HG02970 (cell line): ENCODE data around the gene TAS2R13.

ENCODE experiments used
- ATAC-seq: cut with Tn5 transposase; IDR thresholded peaks from one replicate; pipeline ENCODE4 v1.9.1; 2021; ENCODE audit warnings: mild to moderate bottlenecking, moderate library complexity, moderate number of reproducible peaks; ENCODE audit not compliant: unreplicated experiment, low FRiP score

The TAS2R13 gene, protein sequence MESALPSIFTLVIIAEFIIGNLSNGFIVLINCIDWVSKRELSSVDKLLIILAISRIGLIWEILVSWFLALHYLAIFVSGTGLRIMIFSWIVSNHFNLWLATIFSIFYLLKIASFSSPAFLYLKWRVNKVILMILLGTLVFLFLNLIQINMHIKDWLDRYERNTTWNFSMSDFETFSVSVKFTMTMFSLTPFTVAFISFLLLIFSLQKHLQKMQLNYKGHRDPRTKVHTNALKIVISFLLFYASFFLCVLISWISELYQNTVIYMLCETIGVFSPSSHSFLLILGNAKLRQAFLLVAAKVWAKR

DNA sequence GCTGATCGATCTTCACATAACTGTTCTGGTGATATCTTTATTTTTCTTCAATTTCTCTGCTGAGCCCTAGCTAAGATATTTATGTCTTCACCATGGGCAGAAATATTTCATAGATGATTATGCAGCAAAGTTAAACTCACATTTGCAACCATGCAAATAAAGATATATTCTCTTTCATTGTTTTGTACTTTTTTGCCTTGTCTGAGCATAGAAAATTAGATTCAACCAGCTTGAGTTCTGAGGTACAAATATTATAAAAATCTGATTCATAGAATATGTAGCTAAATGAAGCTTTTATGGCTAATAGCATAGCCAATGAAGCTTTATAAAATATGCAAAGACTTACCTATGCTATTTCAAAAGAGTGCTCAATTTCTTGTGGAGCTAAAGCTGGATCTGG is at the start of gene TAS2R13:
Gene TAS2R13, minus strand, starts transcription at position 101 of the 400 bp plus-strand sequence. CDS start 264 bp downstream, outside the sequence.
- ATAC-seq: no peak

DNA sequence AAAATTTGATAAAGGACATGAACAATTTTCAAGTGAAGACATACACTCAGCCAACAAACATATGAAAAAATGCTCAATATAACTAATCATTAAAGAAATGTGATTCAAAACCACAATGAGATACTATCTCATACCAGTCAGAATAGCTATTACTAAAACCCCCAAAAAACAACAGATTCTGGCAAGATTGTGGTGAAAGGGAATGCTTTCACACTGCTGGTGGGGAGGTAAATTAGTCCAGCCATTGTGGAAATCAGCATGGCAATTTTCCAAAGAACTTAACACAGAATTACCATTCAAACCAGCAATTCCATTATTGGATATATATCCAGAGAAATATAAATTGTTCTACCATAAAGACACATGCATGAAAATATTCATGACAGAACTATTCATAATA is 48.4 kb upstream of the TAS2R13 start:
- no peak for ATAC-seq

DNA sequence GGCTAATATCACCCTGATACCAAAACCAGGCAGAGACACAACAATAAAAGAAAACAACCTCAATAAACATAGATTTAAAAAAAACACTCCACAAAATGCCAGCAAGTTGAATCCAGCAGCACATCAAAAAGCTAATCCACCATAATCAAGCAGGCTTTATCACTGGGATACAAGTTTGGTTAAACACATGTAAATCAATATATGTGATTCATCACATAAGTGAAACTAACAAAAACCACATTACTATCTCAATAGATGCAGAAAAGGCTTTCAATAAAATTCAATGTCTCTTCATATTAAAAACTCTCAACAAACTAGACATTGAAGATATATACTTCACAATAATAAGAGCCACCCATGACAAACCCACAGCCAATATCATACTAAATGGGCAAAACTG is 46.7 kb upstream of the TAS2R13 start:
- no peak for ATAC-seq

DNA sequence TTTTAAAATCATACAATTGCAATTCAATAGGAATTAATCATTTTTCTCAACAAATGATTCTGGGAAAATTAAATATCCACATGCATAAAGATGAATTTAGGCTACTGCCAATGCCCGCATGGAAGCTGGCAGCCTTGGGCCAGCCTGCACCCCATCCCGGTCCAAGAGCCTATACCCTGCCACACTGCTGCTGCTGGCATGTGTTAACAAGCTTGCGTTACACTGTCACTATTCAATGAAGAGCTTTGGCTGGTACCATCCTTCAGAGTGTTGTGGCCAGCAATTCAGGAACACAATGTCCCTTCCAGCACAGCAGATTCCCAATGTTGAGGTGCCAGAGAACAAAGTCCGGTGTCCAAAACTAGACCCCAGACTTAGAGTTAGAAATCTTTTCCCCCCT is 43.3 kb upstream of the TAS2R13 start:
- ATAC-seq: no peak

DNA sequence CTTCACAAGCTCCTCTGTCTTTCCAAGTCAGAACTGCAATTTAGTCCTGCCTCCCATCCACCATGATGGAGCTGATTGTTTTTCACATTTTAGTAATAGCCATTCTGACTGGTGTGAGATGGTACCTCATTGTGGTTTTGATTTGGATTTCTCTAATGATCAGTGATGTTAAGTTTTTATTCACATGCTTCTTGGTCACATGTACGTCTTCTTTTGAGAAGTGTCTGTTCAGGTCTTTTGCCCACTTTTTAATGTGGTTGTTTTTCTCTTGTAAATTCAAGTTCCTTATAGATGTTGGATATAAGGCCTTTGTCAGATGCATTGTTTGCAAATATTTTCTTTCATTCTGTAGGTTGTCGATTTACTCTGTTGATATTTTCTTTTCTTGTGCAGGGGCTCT is 33.8 kb upstream of the TAS2R13 start:
- ATAC-seq: no peak

DNA sequence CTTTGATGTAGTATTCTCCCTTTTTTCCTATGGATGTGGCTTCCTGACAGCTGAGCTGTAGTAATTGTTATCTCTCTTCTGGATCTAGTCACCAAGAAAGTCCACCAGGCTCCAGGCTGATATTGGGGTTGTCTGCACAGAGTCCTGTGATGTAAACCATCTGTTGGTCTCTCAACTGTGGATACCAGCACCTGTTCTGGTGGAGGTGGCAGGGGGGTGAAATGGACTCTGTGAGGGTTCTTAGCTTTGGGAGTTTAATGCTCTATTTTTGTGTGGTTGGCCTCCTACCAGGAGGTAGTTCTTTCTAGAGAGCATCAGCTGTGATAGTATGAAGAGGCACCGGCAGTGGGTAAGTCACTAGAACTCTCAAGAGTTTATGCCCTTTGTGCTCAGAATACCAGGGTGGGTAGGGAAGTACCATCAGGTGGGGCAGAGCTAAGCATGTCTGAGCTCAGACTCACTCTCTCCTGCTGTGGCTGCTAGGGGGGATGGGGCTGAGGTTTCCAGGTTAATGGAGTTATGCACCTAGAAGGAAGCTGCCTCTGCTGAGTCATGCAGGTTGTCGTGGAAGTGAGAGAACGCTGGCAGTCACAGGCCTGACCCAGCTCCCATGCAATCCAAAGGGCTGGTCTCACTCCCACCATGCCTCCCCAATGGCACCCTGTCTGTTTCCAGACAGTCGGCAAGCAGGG is 32.7 kb upstream of the TAS2R13 start:
- no peak for ATAC-seq

DNA sequence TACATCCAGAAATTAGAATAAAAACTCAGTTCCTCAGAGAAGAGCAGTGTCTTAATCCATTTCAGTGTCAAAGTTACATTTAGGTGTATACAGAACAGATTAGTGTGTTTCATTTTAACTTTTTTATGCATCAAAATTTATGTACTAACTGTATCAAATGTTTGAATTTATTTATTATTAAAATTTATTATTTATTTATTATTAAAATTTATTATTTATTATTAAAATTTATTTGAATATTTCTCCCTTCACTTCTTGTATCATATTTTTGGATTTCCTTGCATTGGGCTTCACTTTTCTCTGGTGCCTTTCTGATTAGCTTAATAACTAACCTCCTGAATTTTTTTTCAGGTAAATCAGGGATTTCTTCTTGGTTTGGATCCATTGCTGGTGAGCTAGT is 32.0 kb upstream of the TAS2R13 start:
- no peak for ATAC-seq

DNA sequence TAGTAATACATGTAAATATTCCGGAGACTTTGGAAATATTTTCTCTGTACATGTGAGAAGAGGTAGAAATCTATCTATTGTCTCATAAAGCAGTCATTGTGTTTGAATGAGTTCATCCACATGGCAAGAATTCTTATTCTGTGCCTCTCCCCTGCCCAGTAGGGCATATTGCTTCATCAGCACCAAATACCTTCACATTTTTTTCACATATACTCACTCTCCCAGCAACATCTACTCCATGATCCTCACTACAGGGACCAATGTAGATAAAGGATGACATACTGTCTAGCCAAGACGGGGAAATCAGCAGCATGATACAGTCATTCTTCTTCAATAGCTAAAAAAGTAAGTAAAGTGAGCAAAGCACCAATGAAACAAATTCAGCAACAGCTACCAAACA is 31.0 kb upstream of the TAS2R13 start:
- ATAC-seq: no peak

DNA sequence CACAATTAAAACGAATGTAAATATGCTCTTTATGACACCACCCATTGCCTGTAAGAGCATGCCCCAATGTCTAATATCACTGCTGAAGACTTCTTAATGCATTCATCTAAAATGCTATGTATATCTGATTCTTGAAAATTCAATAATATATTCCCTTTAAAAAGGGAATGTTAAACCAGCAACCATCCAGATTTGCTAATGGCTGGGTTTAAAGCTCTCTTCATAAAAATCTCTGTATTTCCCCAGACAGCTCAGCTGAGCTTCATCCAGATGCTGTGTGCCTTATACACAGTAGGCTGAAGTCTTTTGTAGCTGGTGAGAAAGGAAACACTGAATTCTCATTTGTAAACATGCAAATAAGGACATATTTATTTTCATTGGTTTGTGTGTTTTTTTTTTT is 29.8 kb upstream of the TAS2R13 start, which contains the start of gene TAS2R14:
Gene TAS2R14, minus strand, starts transcription at position 101 of the 400 bp plus-strand sequence. Its CDS starts 56 bp downstream, at position 45.
- no peak for ATAC-seq

DNA sequence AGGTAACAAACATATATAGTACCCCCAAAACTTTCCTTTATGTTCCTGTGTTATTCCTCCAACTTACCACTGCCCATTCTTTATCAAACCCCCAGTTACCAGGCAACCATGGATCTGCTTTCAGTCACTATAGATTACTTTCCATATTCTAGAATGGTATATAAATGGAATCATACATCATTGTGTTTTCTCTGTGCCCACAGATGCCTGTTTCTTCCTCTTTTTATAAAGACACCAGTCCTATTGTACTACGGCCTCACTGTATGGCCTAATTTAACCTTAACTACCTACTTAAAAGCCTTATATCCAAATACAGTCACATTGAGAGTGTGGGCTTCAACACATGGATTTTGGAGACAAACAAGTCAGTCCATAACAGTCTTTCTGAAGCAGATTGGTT is 27.1 kb upstream of the TAS2R13 start:
- no peak for ATAC-seq

DNA sequence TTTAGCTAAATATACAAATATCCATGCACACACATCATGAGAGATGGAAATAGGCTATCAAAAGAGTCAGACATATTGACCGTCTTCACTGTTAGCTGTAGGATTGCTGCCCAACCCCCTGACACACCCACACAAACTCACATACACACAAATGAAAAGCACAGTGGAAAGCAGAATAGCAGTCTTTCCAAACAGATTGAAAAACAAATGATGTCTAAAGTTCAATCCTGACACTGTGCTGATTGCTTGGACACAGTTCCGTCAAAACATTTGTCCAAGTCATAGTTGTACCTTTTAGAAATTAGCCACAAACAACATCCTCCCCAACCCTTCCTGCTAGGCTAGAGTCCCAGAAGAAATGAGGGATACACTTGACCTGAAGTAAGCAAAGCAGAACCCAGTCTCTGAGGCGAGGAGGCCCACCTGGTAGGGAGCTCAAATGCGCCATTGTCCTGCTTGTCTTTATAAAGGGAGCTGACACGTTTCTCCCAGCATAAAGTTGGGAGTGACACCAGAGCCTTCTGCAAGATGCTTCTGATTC is 19.5 kb upstream of the TAS2R13 start, which contains the start of gene PRH2:
Gene PRH2, plus strand, starts transcription at position 491 of the 541 bp plus-strand sequence. Its CDS starts 38 bp downstream, at position 529.
- ATAC-seq: no peak

DNA sequence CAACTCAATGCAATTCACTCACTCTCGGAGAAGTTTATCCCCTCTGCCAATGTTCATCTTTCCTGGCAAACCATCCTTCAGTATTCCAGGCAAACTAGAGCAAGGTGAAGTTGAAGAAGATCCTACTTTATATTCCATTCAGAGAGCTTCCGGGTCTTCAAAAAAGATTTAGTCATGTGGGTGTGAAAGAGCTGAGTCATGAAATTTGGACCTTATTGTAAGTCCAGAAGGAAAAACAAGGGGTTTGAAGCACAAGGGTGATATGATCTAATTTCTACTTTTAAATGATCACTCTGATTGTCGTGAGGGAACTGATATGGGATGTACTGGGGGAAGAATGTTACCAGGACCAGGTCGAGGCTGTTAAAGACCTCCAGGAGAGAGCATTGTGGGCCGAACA is 16.9 kb upstream of the TAS2R13 start:
- no peak for ATAC-seq

DNA sequence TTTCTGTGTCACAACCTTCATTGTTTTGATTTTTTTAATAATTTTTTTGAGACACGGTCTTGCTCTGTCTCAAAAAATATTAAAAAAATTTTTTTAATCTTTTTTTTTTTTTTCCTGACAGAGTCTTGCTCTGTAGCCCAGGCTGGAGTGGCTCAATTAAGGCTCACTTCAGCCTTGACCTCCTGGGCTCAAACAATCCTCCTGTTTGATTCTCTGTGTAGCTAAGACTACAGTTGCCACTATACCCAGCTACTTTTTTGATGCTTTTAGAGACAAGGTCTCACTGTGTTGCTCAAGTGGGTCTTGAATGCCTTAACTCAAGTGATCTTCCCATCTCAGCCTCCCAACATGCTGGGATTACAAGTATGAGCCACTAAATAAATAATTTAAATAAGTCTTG is 10.4 kb upstream of the TAS2R13 start:
- no peak for ATAC-seq

DNA sequence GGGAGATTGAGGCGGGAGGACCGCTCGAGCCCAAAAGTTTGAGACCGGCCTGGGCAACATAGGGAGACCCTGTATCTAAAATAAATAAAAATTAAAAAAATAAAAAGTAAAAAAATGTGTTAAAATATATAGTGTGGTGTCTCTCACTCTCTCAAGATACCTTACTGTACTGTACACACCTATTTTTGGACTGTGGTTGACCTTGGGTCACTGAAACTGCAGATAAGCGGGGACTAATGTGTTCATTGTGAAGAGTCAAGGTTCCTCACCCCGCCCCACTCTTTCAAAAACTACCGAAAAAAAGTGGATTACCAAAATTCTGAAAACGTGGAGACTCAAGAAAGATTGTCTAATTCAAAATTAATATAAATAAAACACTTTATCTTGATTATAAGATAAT is 1.0 kb upstream of the TAS2R13 start:
- no peak for ATAC-seq

DNA sequence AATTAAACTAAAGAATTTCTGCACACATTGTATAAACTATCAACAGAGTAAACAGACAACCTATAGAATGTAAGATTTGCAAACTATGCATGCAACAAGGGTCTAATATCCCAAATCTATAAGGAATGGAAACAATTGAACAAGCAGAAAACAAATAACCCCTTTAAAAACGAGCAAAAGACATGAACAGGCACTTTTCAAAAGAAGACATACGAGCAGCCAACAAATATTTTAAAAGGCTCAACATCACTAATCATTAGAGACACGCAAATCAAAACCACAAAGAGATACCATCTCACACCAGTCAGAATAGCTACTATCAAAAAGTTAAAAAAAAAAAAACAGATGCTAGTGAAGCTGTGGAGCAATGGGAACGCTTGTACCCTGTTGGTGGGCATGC is 4.7 kb downstream of the TAS2R13 start:
- no peak for ATAC-seq

DNA sequence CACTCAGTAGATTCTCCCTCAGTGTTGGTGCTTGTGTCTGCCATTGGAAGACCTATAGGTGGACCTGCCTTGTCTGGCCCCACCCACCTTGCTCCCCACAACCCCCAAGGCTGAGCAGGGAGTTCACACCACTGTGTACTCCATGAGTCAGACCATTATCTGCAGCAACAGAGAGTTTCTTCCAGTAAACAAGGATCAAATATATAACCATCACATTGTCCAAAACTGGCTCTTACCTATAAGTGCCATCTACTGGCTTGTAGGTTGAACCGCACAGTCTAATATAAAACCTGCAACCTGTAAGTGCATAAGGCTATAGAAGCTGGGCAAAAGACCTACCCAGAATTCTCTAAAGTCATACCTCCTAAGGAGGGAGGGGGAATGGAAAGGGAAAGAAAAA is 7.9 kb downstream of the TAS2R13 start:
- ATAC-seq: no peak

DNA sequence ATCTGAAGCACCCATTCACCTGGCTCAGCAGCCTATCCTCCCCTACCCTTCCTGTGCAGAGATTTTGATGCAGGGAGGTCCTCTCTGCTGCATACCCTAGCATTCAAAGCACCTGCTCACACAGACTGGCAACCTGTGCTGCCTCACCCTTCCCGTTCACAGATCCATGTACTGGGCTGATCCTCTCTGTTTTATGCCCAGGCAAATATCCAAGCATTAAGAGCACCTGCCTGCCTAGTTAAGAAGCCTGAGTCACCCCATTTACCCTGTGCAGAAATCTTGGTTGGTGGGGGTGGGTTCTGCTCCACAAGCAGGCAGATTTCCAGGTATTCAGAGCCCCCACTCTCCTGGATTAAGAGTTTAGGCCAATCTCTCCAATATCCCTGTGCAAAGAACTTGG is 8.4 kb downstream of the TAS2R13 start:
- ATAC-seq: no peak

DNA sequence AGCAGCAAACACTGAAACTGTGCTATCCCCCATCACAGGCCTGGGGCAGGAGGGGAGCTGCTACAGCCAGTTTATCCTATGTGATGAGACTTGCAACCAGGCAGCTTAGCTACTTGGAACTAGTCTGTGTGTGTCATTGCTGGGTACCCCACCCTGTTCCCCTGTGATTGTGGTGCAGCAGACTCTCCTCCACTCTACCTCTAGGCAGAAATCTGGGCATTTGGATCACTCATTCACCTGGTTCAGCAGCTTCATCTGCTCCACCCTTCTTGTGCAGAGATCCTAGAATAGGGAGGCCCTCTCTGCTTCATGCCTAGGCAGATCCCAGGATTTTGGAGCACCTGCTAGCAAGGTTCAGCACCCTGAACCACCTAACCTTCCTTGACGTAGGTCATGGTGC is 8.8 kb downstream of the TAS2R13 start:
- no peak for ATAC-seq

DNA sequence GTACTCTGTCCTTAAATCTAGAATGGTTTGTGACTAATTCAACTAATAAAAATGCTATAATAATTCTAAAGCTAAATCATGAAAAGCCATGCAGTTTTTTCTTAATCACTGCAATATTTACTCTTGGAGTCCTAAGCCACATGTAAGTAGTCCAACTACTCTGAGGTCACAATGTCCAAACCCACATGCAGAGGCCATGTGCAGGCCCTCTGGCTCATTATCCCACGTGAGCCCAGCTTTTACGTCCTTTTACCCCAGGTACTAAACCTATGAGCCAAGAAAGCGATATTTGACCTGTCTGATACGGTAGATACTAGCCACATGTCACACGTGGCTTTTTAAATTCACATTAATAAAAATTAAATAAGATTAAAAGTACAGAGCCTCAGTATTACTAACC is 12.5 kb downstream of the TAS2R13 start:
- no peak for ATAC-seq

DNA sequence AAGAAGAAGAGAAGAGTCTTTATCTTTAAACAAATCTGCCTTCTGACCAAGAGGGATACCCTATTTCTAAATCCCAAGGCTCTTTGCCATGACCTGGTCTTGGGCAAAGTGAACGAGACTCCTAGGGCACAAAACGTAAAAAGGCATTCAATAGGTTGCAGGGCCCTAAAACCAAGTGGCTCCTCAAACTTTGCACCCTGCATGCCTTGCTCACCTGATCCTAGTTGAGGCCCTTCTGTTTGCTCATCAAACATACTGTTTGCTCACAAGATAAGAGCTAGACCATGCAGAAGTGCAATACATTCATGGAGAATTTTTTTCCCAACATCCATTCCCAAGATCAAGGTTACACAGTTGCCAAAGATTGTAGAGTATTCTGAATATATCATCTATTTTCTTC is 17.4 kb downstream of the TAS2R13 start:
- ATAC-seq: no peak

DNA sequence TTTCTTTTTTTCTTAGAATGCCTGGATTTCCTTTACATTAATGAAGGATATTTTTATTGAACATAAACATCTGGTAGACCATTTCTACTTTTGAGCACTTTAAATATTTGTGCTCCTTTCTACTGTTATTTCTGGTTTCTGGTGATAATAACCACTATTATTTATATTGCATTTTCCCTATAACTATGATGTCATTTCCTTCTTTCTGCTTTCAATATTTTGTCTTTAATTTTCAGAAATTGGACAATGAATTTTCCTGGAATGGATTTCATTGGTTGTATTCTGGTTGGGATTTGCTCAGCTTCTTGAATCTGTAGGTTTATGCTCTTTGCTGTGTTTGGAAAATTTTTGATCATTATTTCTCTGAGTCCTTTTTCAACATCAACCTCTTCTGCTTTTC is 20.1 kb downstream of the TAS2R13 start:
- no peak for ATAC-seq
